Measurements from ENCODE around the gene HPSE2.

Gene HPSE2

GRCh38 chr10:98414932-98415730 is 820.5 kb downstream of the HPSE2 start, which contains the start of gene PYROXD2:
Gene PYROXD2, minus strand, starts transcription at chr10:98415182. Its CDS starts 47 bp downstream, at chr10:98415135.
- DNase-seq (ENCODE audit: low read depth in 2 of 2) = peak; percentile 86 to 88

- no peak for DNase-seq (ENCODE audit: low read depth in 2 of 2)
These were observed 821.1 kb downstream of the HPSE2 start for GRCh38 chr10:98414578-98414931.

GRCh38 chr10:98411768-98412167 is 823.9 kb downstream of the HPSE2 start:
- DNase-seq (ENCODE audit: low read depth in 2 of 2) = no peak

- no peak for DNase-seq (ENCODE audit: low read depth in 2 of 2)
These were observed 824.5 kb downstream of the HPSE2 start for GRCh38 chr10:98411166-98411565.

GRCh38 chr10:98410759-98411158 is 824.9 kb downstream of the HPSE2 start:
- no peak for DNase-seq (ENCODE audit: low read depth in 2 of 2)

DNA sequence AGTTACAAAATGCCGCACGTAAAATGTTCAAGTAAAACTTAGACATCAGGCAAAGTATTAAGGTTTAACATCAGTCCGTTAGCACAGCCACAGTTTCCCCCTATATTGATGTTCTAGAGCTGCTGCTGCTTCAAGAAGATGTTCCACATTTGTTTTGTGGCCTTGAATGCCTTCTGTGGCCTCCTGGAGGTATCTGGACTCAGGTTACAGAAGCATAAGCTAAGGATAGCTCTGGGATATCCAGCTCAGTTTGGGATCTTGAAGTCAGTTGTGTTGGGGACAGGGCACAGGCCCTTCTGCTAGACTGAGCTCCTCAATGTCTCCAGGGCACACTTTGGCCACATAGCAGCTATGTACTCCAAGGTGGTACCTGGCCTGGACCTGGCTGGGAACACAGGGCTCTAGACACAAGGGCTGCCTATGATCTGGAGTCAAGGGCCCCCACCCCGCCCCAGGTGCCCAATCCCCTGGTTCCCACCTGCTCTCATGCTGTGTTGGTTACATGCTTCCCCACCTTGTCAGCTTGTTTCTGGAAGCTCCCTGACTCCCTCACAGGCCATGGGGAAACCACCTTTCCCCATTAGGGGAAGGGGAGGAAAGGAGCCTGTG is 825.4 kb downstream of the HPSE2 start:
- no peak for DNase-seq (ENCODE audit: low read depth in 2 of 2)

DNA sequence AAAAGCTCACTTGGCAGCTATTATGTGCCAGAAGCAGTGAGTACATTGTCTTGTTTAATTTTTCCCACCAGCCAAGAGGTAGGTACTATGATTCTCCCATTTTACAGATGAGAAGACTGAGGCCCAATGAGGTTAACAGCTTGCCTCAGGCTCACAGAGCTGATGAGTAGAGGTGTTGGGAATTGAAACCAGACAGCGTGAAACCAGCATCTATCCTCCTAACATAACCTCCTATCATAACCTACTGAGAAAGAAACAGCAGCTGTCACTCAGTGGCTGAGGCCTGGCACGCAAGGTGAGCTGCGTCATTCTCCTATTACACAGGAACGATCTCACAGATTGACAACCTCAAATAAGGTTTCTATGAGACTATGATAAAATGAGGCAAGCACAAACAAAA is 826.9 kb downstream of the HPSE2 start:
- DNase-seq (ENCODE audit: low read depth in 2 of 2) = no peak

DNA sequence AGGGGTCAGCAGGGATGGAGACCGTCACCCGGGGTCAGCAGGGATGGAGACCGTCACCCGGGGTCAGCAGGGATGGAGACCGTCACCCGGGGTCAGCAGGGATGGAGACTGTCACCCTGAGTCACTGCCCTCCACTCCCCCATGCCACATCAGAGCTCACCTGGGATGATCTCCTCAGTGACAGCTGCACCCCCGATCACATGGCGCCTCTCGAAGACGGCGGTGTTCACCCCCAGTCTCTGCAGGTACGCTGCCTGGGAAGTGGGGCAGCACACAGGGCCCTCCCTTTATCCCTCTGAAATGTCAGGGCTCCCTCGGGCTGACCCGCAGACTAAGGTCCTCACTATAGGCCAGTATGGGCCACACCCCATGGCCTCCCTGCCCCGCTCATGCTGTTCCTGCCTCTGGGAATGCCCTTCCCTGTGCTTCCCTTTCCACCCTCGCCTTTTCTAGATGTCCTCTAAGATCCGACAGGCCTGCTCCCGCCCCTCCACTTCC is 827.9 kb downstream of the HPSE2 start:
- no peak for DNase-seq (ENCODE audit: low read depth in 2 of 2)

Measured in fibroblast of skin of left quadriceps (primary cell).